HEK293 (cell line): ENCODE results near the gene OGFOD2.
A peak's percentile ranks its signal among the peaks of the same experiment; 100 is the strongest.

Experiments used
- CTCF ChIA-PET: fragments of 350-600 bp; formaldehyde crosslinking; extraction: SDS; loops from one replicate; lab custom pipeline; 2021; ENCODE audit warnings: antibody characterized with exemption; lab: Yijun Ruan, JAX
- POLR2A ChIA-PET: fragments of 300-600 bp; formaldehyde crosslinking; extraction: SDS; loops from one replicate; lab custom pipeline; 2020; ENCODE audit warnings: antibody characterized with exemption, inconsistent platforms; lab: Yijun Ruan, JAX
- H3K27ac ChIP-seq: fragments of 200-500 bp; sonication (Bioruptor generic); 2 replicates; pipeline ENCODE4 v1.5.1; 2014; ENCODE audit warnings: low read depth, low read length, control low read depth, inconsistent platforms; ENCODE audit errors: extremely low read depth
- H3K36me3 ChIP-seq, 2 experiments: fragments of 200-500 bp in 1 of 2; sonication (Bioruptor generic) in 1 of 2; 1 replicate in 1 of 2; 2 replicates in 1 of 2; pipeline ENCODE4 v1.5.1; 2014 to 2017; ENCODE audit warnings: inconsistent platforms in 2 of 2, low read length in 2 of 2; ENCODE audit not compliant: control insufficient read depth in 2 of 2, insufficient read depth in 1 of 2
- H3K4me1 ChIP-seq: fragments of 200-500 bp; sonication (Bioruptor generic); 2 replicates; pipeline ENCODE4 v1.5.1; 2014; ENCODE audit warnings: mild to moderate bottlenecking, low read length, inconsistent platforms; ENCODE audit not compliant: control insufficient read depth, insufficient read depth
- H3K4me3 ChIP-seq: 2 replicates; pipeline ENCODE4 v1.5.1; 2011; ENCODE audit warnings: low read depth, mild to moderate bottlenecking, control low read depth, low read length, moderate library complexity
- H3K9me3 ChIP-seq: fragments of 200-500 bp; sonication (Bioruptor generic); 2 replicates; pipeline ENCODE4 v1.5.1; 2014; ENCODE audit warnings: low read depth, low read length, inconsistent platforms; ENCODE audit not compliant: control insufficient read depth, insufficient read depth
- EGR2 ChIP-seq: fragments of 450-650 bp; formaldehyde crosslinking; IDR thresholded peaks from 2 replicates; pipeline ENCODE4 v1.5.1; 2016; ENCODE audit warnings: low read depth, missing biosample characterization, missing genetic modification characterization
- GFI1B ChIP-seq: fragments of 450-650 bp; formaldehyde crosslinking; IDR thresholded peaks from 2 replicates; pipeline ENCODE4 v1.5.1; 2016; ENCODE audit warnings: missing biosample characterization, missing genetic modification characterization
- GLIS1 ChIP-seq: fragments of 450-650 bp; formaldehyde crosslinking; IDR thresholded peaks from 2 replicates; pipeline ENCODE4 v1.5.1; 2016; ENCODE audit warnings: missing biosample characterization, missing genetic modification characterization
- KLF7 ChIP-seq: fragments of 450-650 bp; formaldehyde crosslinking; IDR thresholded peaks from 2 replicates; pipeline ENCODE4 v1.5.1; 2016; ENCODE audit warnings: missing biosample characterization, missing genetic modification characterization, borderline replicate concordance
- MZF1 ChIP-seq: fragments of 450-650 bp; formaldehyde crosslinking; IDR thresholded peaks from 2 replicates; pipeline ENCODE4 v1.5.1; 2017; ENCODE audit warnings: missing biosample characterization, missing genetic modification characterization, borderline replicate concordance
- SP2 ChIP-seq: fragments of 450-650 bp; formaldehyde crosslinking; IDR thresholded peaks from 2 replicates; pipeline ENCODE4 v1.5.1; 2016; ENCODE audit warnings: missing biosample characterization, missing genetic modification characterization
- SP3 ChIP-seq: fragments of 450-650 bp; formaldehyde crosslinking; IDR thresholded peaks from 2 replicates; pipeline ENCODE4 v1.5.1; 2016; ENCODE audit warnings: missing biosample characterization, missing genetic modification characterization
- TCF7L2 ChIP-seq: IDR thresholded peaks from 2 replicates; pipeline ENCODE4 v1.6.1; 2011; ENCODE audit warnings: low read depth, mild to moderate bottlenecking, inconsistent platforms, low read length, moderate library complexity, borderline replicate concordance
- WT1 ChIP-seq: fragments of 450-650 bp; formaldehyde crosslinking; IDR thresholded peaks from 2 replicates; pipeline ENCODE4 v1.5.1; 2016; ENCODE audit warnings: missing biosample characterization, missing genetic modification characterization
- YY2 ChIP-seq: fragments of 450-650 bp; formaldehyde crosslinking; IDR thresholded peaks from 2 replicates; pipeline ENCODE4 v1.5.1; 2016; ENCODE audit warnings: missing biosample characterization, missing genetic modification characterization
- ZEB2 ChIP-seq: fragments of 450-650 bp; formaldehyde crosslinking; IDR thresholded peaks from 2 replicates; pipeline ENCODE4 v1.5.1; 2016; ENCODE audit warnings: missing biosample characterization, missing genetic modification characterization
- ZFHX2 ChIP-seq: fragments of 450-650 bp; formaldehyde crosslinking; conservative IDR thresholded peaks from 2 replicates; pipeline ENCODE4 v1.5.1; 2016; ENCODE audit warnings: missing biosample characterization, missing genetic modification characterization
- ZNF138 ChIP-seq: fragments of 450-650 bp; formaldehyde crosslinking; IDR thresholded peaks from 2 replicates; pipeline ENCODE4 v1.5.1; 2016; ENCODE audit warnings: missing biosample characterization, missing genetic modification characterization, borderline replicate concordance
- ZNF155 ChIP-seq: fragments of 450-650 bp; formaldehyde crosslinking; IDR thresholded peaks from 2 replicates; pipeline ENCODE4 v1.5.1; 2016; ENCODE audit warnings: missing biosample characterization, missing genetic modification characterization
- ZNF24 ChIP-seq: fragments of 450-650 bp; formaldehyde crosslinking; IDR thresholded peaks from 2 replicates; pipeline ENCODE4 v1.5.1; 2016; ENCODE audit warnings: missing biosample characterization, missing genetic modification characterization
- ZNF433 ChIP-seq: fragments of 450-650 bp; formaldehyde crosslinking; IDR thresholded peaks from 2 replicates; pipeline ENCODE4 v1.5.1; 2016; ENCODE audit warnings: missing biosample characterization, missing genetic modification characterization, low read depth
- ZNF521 ChIP-seq: fragments of 450-650 bp; formaldehyde crosslinking; IDR thresholded peaks from 2 replicates; pipeline ENCODE4 v1.5.1; 2017; ENCODE audit warnings: missing biosample characterization, mild to moderate bottlenecking, missing genetic modification characterization
- ZNF596 ChIP-seq: fragments of 450-650 bp; IDR thresholded peaks from 2 replicates; pipeline ENCODE4 v1.5.0; 2018; ENCODE audit warnings: missing biosample characterization, mild to moderate bottlenecking, missing genetic modification characterization, moderate library complexity
- ZNF600 ChIP-seq: fragments of 450-650 bp; formaldehyde crosslinking; IDR thresholded peaks from 2 replicates; pipeline ENCODE4 v1.5.1; 2016; ENCODE audit warnings: missing biosample characterization, missing genetic modification characterization
- ZNF626 ChIP-seq: fragments of 450-650 bp; sonication (Bioruptor Pico); formaldehyde crosslinking; IDR thresholded peaks from 2 replicates; pipeline ENCODE4 v1.5.1; 2018; ENCODE audit warnings: missing biosample characterization, missing genetic modification characterization, inconsistent platforms
- ZNF658 ChIP-seq: fragments of 450-650 bp; formaldehyde crosslinking; IDR thresholded peaks from 2 replicates; pipeline ENCODE4; 2016; ENCODE audit warnings: missing biosample characterization, missing genetic modification characterization
- ZNF776 ChIP-seq: fragments of 450-650 bp; formaldehyde crosslinking; IDR thresholded peaks from 2 replicates; pipeline ENCODE4 v1.5.0; 2017; ENCODE audit warnings: missing biosample characterization, missing genetic modification characterization, borderline replicate concordance
- ZSCAN23 ChIP-seq: fragments of 450-650 bp; formaldehyde crosslinking; IDR thresholded peaks from 2 replicates; pipeline ENCODE4 v1.5.1; 2016; ENCODE audit warnings: missing biosample characterization, missing genetic modification characterization
- TF ChIP-seq, protein P1 (sequence below): fragments of 450-650 bp; formaldehyde crosslinking; IDR thresholded peaks from 2 replicates; pipeline ENCODE4 v1.5.1; 2017; ENCODE audit warnings: missing biosample characterization, missing genetic modification characterization
- TF ChIP-seq, protein P2 (sequence below): fragments of 450-650 bp; formaldehyde crosslinking; IDR thresholded peaks from 2 replicates; pipeline ENCODE4 v1.5.1; 2016; ENCODE audit warnings: missing biosample characterization, missing genetic modification characterization
- TF ChIP-seq, protein P3 (sequence below): fragments of 450-650 bp; formaldehyde crosslinking; IDR thresholded peaks from 2 replicates; pipeline ENCODE4 v1.5.1; 2016; ENCODE audit warnings: missing biosample characterization, missing genetic modification characterization
- TF ChIP-seq, protein P4 (sequence below): fragments of 450-650 bp; formaldehyde crosslinking; IDR thresholded peaks from 2 replicates; pipeline ENCODE4 v1.5.1; 2016; ENCODE audit warnings: missing biosample characterization, missing genetic modification characterization

Gene OGFOD2

DNA sequence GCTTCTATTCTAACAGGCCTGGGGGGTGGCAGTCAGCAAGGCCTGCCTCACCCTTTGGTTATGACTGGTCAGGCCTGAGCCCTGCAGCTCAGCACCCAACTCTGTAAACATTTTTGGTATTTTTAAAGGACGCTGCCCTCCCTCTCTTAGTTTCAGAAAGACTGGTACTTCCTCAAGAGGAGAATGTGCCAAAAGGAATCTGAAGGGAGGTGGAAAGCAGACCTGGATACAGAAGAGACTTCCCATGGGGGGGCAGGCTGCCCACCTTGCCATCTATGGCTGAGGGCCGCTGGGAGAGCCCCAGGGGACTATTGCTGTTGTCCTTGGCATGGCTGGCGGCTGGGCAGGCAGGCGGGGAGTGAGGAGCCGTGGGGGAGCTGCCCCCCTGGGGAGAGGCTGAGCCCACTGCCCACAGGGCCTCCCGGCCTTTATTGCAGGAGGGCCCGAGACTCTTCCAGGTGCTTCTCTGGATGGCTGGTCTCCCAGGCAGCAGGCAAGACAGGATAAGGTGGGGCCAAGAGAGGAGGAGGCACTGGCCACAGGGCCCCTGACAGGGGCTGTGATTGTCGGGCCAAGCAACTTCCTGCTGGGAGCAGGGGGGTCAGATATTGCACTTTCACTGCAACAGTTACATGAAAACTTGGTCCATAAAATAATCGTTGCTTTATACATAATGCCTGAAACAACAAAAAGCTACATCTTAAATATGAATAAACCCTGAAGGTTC is 8.9 kb downstream of the OGFOD2 start (continued):
- TF ChIP-seq GLIS1 (tag by site-specific recombination), result peak; percentile 99

DNA sequence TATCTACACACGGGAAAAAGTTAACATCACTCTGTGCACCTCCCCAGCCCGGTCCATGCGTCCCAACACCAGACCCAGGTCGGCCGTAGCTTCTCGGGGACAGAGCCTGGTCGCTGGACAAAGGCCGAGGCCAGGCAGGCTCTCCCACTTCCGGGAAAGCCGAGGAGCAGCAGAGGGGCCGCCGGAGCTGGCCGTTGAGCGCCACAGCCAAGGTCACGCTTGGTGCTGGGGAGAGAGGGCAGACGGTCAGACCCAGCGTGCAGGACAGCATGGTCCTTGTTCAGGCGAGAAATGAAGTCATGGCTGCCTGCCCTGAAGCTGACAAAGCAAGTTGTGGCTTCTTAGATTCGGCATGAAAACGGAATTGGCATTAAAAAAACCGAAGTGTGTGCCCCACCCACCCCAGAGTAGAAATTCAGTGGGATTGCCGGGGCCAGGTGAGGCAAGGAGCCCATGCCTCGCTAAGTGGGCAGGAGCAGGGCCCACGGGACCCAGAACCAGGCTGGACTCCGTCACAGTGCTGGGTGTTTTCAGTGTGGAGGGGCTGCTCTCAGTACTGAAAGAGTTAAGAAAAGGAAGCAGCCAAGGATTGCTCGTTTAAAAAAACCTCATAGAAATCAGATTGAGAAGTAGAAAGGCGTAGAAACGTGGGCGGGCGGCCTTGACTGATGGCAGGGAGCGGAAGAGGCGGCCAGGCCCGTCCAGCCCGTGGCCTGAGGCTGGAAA is 9.7 kb downstream of the OGFOD2 start:
- Histone ChIP-seq H3K9me3 (no peaks in the 10 kb centered on the region), H3K4me1 (peaks cover 11% of the 10 kb centered on the region), H3K4me3 (no peak overlapping the region), H3K36me3 (peaks cover 0 to 33% of the 10 kb centered on the region in 2 experiments; a peak in 2 of 3 replicates), H3K27ac (no peak overlapping the region)
- ChIA-PET CTCF (no interaction called here), POLR2A (interaction anchor here (1.0 to 1.6 kb wide), 3 partner anchors 10 to 19 kb away, joined by 3 to 5 read pairs (median 4); partner anchors contain the start of gene ABCB9)
- TF ChIP-seq ZNF626 (tag by site-specific recombination) (no peak), ZNF24 (tag by site-specific recombination) (no peak), ZNF596 (no peak), ZNF155 (tag by site-specific recombination) (no peak), ZFHX2 (tag by site-specific recombination) (peak; percentile 34; the same call in 1 of the 2 replicates), TCF7L2 (no peak), ZSCAN23 (tag by site-specific recombination) (no peak), ZNF521 (tag by site-specific recombination) (no peak), ZNF600 (peak; percentile 55), EGR2 (tag by site-specific recombination) (peak; percentile 38; the same call in 1 of the 2 replicates), SP2 (tag by site-specific recombination) (no peak), MZF1 (tag by site-specific recombination) (no peak), ZNF658 (tag by site-specific recombination) (no peak), ZNF138 (tag by site-specific recombination) (no peak), GFI1B (tag by site-specific recombination) (no peak), WT1 (tag by site-specific recombination) (no peak), ZNF776 (no peak), YY2 (tag by site-specific recombination) (no peak), SP3 (tag by site-specific recombination) (no peak), ZEB2 (tag by site-specific recombination) (no peak), ZNF433 (tag by site-specific recombination) (no peak), KLF7 (no peak)
- TF ChIP-seq, protein P1, sequence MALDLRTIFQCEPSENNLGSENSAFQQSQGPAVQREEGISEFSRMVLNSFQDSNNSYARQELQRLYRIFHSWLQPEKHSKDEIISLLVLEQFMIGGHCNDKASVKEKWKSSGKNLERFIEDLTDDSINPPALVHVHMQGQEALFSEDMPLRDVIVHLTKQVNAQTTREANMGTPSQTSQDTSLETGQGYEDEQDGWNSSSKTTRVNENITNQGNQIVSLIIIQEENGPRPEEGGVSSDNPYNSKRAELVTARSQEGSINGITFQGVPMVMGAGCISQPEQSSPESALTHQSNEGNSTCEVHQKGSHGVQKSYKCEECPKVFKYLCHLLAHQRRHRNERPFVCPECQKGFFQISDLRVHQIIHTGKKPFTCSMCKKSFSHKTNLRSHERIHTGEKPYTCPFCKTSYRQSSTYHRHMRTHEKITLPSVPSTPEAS (tag by site-specific recombination), result no peak
- TF ChIP-seq, protein P2, sequence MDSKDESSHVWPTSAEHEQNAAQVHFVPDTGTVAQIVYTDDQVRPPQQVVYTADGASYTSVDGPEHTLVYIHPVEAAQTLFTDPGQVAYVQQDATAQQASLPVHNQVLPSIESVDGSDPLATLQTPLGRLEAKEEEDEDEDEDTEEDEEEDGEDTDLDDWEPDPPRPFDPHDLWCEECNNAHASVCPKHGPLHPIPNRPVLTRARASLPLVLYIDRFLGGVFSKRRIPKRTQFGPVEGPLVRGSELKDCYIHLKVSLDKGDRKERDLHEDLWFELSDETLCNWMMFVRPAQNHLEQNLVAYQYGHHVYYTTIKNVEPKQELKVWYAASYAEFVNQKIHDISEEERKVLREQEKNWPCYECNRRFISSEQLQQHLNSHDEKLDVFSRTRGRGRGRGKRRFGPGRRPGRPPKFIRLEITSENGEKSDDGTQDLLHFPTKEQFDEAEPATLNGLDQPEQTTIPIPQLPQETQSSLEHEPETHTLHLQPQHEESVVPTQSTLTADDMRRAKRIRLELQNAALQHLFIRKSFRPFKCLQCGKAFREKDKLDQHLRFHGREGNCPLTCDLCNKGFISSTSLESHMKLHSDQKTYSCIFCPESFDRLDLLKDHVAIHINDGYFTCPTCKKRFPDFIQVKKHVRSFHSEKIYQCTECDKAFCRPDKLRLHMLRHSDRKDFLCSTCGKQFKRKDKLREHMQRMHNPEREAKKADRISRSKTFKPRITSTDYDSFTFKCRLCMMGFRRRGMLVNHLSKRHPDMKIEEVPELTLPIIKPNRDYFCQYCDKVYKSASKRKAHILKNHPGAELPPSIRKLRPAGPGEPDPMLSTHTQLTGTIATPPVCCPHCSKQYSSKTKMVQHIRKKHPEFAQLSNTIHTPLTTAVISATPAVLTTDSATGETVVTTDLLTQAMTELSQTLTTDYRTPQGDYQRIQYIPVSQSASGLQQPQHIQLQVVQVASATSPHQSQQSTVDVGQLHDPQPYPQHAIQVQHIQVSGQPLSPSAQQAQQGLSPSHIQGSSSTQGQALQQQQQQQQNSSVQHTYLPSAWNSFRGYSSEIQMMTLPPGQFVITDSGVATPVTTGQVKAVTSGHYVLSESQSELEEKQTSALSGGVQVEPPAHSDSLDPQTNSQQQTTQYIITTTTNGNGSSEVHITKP, result no peak
- TF ChIP-seq, protein P3, sequence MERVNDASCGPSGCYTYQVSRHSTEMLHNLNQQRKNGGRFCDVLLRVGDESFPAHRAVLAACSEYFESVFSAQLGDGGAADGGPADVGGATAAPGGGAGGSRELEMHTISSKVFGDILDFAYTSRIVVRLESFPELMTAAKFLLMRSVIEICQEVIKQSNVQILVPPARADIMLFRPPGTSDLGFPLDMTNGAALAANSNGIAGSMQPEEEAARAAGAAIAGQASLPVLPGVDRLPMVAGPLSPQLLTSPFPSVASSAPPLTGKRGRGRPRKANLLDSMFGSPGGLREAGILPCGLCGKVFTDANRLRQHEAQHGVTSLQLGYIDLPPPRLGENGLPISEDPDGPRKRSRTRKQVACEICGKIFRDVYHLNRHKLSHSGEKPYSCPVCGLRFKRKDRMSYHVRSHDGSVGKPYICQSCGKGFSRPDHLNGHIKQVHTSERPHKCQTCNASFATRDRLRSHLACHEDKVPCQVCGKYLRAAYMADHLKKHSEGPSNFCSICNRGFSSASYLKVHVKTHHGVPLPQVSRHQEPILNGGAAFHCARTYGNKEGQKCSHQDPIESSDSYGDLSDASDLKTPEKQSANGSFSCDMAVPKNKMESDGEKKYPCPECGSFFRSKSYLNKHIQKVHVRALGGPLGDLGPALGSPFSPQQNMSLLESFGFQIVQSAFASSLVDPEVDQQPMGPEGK, result no peak
- TF ChIP-seq, protein P4, sequence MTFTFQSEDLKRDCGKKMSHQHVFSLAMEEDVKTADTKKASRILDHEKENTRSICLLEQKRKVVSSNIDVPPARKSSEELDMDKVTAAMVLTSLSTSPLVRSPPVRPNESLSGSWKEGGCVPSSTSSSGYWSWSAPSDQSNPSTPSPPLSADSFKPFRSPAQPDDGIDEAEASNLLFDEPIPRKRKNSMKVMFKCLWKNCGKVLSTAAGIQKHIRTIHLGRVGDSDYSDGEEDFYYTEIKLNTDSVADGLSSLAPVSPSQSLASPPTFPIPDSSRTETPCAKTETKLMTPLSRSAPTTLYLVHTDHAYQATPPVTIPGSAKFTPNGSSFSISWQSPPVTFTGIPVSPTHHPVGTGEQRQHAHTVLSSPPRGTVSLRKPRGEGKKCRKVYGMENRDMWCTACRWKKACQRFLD (tag by site-specific recombination), result no peak
